HG02798 (cell line): ENCODE data around the gene ERH.

ENCODE experiments used
- ATAC-seq: cut with Tn5 transposase; IDR thresholded peaks from one replicate; pipeline ENCODE4 v1.9.1; 2021; ENCODE audit warnings: mild to moderate bottlenecking; ENCODE audit not compliant: unreplicated experiment, poor library complexity

Gene ERH

DNA sequence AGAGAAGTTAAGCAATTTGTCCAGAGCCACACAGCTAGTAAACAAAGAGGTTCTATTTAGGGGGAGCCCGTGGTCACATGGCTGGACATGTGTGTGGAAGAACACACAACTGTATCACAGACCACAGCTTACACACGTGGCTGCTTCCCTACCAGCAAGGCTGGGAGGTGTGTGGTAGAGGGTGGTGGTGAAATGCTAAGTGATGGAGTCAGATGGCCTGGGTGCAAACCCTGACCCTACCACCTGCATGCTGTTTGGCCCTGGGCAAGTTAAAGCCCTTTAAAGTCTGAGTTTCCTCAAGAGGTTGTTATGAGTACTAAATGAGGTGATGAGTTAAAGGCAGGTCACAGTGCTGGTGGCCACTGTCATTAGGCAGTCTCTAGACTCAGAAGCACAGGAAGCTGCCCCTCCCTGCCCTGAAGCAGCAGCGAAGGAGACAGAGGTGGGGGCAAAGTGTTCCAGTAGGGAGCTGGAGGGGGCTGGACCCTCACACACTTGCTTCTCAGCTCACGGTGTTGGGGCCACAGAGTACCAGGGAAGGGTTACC, 64.2 kb downstream of the ERH start:
- no peak for ATAC-seq

DNA sequence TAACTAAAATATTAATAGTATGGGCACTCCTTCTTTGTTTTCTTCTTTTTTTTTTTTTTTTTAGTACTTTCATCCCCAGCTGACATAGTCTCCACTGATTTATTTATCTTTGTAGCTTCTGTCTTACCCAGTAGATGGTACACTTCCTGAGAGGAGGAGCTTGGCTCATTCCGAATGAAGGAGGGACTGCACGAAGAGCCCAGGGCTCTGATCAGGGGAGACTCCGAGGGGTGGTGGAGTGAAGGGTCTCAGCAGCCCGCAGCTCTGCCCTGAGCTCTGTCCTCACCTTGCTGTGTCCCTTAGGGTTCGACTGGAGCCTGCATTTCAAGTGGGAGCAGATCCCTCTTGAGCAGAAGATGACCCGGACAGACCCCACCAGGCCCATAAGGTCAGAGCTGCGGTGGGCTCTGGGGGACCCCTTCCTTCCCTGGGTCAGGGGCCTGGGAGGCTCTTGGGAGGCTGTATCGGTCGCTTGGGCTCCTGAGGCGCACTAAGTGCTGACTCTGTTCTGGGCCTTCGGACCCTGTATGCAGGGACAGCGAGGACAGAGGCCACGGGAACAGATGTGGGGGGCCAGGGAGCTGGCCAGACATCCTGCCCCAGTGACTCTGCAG, 65.2 kb downstream of the ERH start:
- no peak for ATAC-seq

DNA sequence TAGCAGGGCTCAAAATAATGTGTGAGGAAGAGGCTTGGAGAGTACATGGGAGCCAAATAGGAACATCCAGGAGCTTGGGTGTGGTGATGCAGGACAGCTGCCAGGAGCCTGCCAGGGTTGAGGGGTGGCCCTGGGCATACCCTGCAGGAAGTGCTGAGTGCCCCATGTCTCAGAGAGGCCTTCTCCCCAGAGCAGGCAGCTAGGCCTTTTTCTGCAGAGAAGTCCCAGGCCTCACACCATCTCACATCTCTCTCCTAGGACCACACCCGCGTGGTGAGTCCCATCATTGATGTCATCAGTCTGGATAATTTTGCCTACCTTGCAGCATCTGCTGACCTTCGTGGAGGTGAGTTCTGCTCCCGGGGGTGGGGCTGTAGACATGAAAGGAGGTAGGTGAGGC, 66.9 kb downstream of the ERH start:
- ATAC-seq: no peak
